Tibial artery (tissue), 4 donors: ENCODE data around the gene SUPV3L1.
"Not testable (repeated sequence)": the region's sequence is repeated elsewhere in the genome, so short reads cannot be mapped to it uniquely, and the experiment has no call there.

ENCODE experiments used
- DNase-seq, 2 donors: peaks; one replicate each; pipeline ENCODE4 v3.0.0-alpha.2; 2019
- H3K27ac ChIP-seq, 2 donors: fragments of 200-600 bp; sonication (generic) in 1 of 2; 1 replicate in 1 of 2; 2 replicates in 1 of 2; pipeline ENCODE4 v1.5.1; 2018 to 2019; ENCODE audit warnings: mild to moderate bottlenecking in 1 of 2
- H3K27me3 ChIP-seq, 2 donors: fragments of 200-600 bp; sonication (generic) in 1 of 2; one replicate each; pipeline versions ENCODE4 v1.5.1 to v1.6.0; 2016 to 2019
- H3K36me3 ChIP-seq, 3 donors: fragments of 200-600 bp; sonication (generic) in 2 of 3; one replicate each; pipeline ENCODE4 v1.5.1; 2016 to 2019; ENCODE audit warnings: mild to moderate bottlenecking in 2 of 3
- H3K4me1 ChIP-seq, 4 donors: fragments of 200-600 bp; sonication (generic) in 2 of 4; 1 replicate in 3 of 4; 2 replicates in 1 of 4; pipeline ENCODE4 v1.5.1; 2016 to 2019
- H3K4me3 ChIP-seq, 2 donors: fragments of 200-600 bp; sonication (generic) in 1 of 2; 1 replicate in 1 of 2; 2 replicates in 1 of 2; pipeline ENCODE4 v1.5.1; 2018 to 2019; ENCODE audit warnings: mild to moderate bottlenecking in 2 of 2
- H3K9me3 ChIP-seq, 3 donors: fragments of 200-600 bp; sonication (generic) in 1 of 3; one replicate each; pipeline ENCODE4 v1.5.1; 2016 to 2019
- intact Hi-C: fragments of 100-400 bp; cut with DNase I; formaldehyde crosslinking; loops from one replicate; pipeline ENCODE4 v1.15.0; 2023; ENCODE audit warnings: low total_unique reads
- TF ChIP-seq, protein P1 (sequence below), 2 experiments: fragments of 200-600 bp in 1 of 2; fragments of 450-650 bp in 1 of 2; IDR thresholded peaks; one replicate each; pipeline ENCODE4 v1.5.1; 2017 to 2019; ENCODE audit warnings: antibody characterized with exemption in 2 of 2, mild to moderate bottlenecking in 1 of 2, moderate library complexity in 1 of 2

The SUPV3L1 gene

GRCh38 chr10:69179743-69180524 lies at the start of gene SUPV3L1:
Gene SUPV3L1, plus strand, starts transcription at chr10:69180234. Its CDS starts 58 bp downstream, at chr10:69180292.
- Histone ChIP-seq H3K4me3 (peak within 1 kb of the TSS; percentile 92 to 97), H3K27ac (peak within 1 kb of the TSS; percentile 86 to 95), H3K27me3 (no peaks in the 10 kb centered on the region), H3K4me1 (peaks cover 0 to 33% (median 24%) of the 10 kb centered on the region in 4 donors), H3K36me3 (peaks cover 0 to 13% (median 10%) of the 10 kb centered on the region in 3 donors), H3K9me3 (no peaks in the 10 kb centered on the region)
- intact Hi-C loops: loop anchor here (5.0 kb wide), 1 partner anchor 222 kb away; no protein-coding TSS in a partner anchor
- TF ChIP-seq, protein P1, sequence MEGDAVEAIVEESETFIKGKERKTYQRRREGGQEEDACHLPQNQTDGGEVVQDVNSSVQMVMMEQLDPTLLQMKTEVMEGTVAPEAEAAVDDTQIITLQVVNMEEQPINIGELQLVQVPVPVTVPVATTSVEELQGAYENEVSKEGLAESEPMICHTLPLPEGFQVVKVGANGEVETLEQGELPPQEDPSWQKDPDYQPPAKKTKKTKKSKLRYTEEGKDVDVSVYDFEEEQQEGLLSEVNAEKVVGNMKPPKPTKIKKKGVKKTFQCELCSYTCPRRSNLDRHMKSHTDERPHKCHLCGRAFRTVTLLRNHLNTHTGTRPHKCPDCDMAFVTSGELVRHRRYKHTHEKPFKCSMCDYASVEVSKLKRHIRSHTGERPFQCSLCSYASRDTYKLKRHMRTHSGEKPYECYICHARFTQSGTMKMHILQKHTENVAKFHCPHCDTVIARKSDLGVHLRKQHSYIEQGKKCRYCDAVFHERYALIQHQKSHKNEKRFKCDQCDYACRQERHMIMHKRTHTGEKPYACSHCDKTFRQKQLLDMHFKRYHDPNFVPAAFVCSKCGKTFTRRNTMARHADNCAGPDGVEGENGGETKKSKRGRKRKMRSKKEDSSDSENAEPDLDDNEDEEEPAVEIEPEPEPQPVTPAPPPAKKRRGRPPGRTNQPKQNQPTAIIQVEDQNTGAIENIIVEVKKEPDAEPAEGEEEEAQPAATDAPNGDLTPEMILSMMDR (IDR thresholded peaks at IDR 0.05): peak in 1 of 2 experiments; percentile 26
- peak; percentile 95 to 96 for DNase-seq

- TF ChIP-seq, protein P1 (IDR thresholded peaks at IDR 0.05): no peak
Measured at GRCh38 chr10:69130251-69130650, 49.8 kb upstream of the SUPV3L1 start.

GRCh38 chr10:69139961-69140360 lies 40.1 kb upstream of the SUPV3L1 start:
- Histone ChIP-seq H3K27me3 (no peaks in the 10 kb centered on the region), H3K4me1 (no peaks in the 10 kb centered on the region), H3K27ac (no peak overlapping the region), H3K36me3 (peaks cover 14 to 23% (median 18%) of the 10 kb centered on the region in 3 donors), H3K9me3 (no peaks in the 10 kb centered on the region), H3K4me3 (no peak overlapping the region)
- TF ChIP-seq, protein P1 (IDR thresholded peaks at IDR 0.05): no peak
- intact Hi-C loops: no loop called here
- DNase-seq: no peak

More at GRCh38 chr10:69130251-69130650, 49.8 kb upstream of the SUPV3L1 start:
- no peaks in the 10 kb centered on the region for H3K27me3 ChIP-seq
- intact Hi-C loops: no loop called here
- H3K27ac ChIP-seq: no peak overlapping the region
- peaks cover 8 to 21% (median 15%) of the 10 kb centered on the region in 3 donors for H3K36me3 ChIP-seq
- H3K4me1 ChIP-seq: peaks cover 0 to 25% (median 8%) of the 10 kb centered on the region in 4 donors
- H3K4me3 ChIP-seq: no peak overlapping the region
- no peak for DNase-seq
- no peaks in the 10 kb centered on the region for H3K9me3 ChIP-seq

DNA sequence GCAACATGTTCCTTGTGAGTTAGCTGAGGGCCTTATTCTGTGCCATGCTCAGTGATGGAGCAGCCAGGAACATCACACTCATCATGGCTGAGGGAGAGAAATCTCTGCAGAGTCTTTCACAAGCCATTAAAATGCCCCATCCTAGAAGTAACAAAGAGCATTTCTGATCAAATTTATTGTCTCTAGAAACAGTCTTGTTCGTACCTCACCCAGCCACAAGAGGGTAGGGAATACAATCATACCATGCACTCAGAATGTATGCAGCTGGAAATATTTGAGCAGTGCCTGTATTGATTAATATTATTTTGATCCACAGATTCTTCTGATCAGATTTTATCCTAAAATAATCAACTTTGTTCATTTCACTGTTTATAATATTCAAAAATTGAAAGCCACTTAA lies 38.7 kb upstream of the SUPV3L1 start:
- no peak for DNase-seq
- TF ChIP-seq, protein P1 (IDR thresholded peaks at IDR 0.05): no peak
- no peak overlapping the region for H3K27ac ChIP-seq
- no peak overlapping the region for H3K4me3 ChIP-seq
- no peaks in the 10 kb centered on the region for H3K9me3 ChIP-seq
- H3K36me3 ChIP-seq: peaks cover 9 to 17% (median 11%) of the 10 kb centered on the region in 3 donors
- no peaks in the 10 kb centered on the region for H3K4me1 ChIP-seq
- H3K27me3 ChIP-seq: no peaks in the 10 kb centered on the region
- intact Hi-C loops: no loop called here

DNA sequence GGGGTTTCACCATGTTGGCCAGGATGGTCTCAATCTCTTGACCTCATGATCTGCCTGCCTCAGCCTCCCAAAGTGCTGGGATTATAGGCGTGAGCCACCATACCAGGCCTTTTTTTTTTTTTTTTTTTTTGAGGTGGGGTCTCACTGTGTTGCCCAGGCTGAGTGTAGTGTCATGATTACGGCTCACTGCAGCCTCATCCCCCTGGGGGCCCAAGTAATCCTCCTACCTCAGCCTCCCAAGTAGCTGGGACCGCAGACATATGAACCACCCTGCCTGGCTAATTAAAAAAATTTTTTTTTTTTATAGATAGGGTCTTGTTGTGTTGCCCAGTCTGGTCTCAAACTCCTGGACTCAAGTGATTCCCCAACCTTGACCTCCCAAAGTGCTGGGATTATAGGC lies 38.0 kb upstream of the SUPV3L1 start:
- DNase-seq, H3K27ac ChIP-seq, H3K27me3 ChIP-seq, H3K4me3 ChIP-seq, intact Hi-C loops, H3K36me3 ChIP-seq, H3K9me3 ChIP-seq, H3K4me1 ChIP-seq: not testable (repeated sequence)

GRCh38 chr10:69142983-69143382 lies 37.1 kb upstream of the SUPV3L1 start:
- Histone ChIP-seq H3K4me3 (no peak overlapping the region), H3K36me3 (peaks cover 0 to 5% (median 0%) of the 10 kb centered on the region in 3 donors), H3K27ac (no peak overlapping the region), H3K27me3 (no peaks in the 10 kb centered on the region), H3K9me3 (no peaks in the 10 kb centered on the region), H3K4me1 (peaks cover 0 to 4% (median 0%) of the 10 kb centered on the region in 4 donors)
- TF ChIP-seq, protein P1 (IDR thresholded peaks at IDR 0.05): no peak
- DNase-seq: no peak
- intact Hi-C loops: no loop called here
